D721Med (cell line): ENCODE data around the gene SGCD.

Experiments
- DNase-seq: peaks from one replicate; pipeline ENCODE4 v3.0.0; 2011; ENCODE audit warnings: low spot score; ENCODE audit not compliant: insufficient read length
- FAIRE-seq: peaks from 2 replicates; lab custom pipeline; 2011; peaks lifted over from hg19 to GRCh38; lab: Jason Lieb, UNC
- CTCF ChIP-seq: IDR thresholded peaks from 2 replicates; pipeline ENCODE4 v1.5.1; 2012; ENCODE audit warnings: mild to moderate bottlenecking, control low read depth; ENCODE audit not compliant: insufficient read depth; ENCODE audit errors: missing control alignments

SGCD gene

GRCh38 chr5:156496291-156496690, 169.3 kb downstream of the SGCD start:
- no peak for TF ChIP-seq CTCF
- peak; percentile 6 for FAIRE-seq
- no peak for DNase-seq

GRCh38 chr5:156497804-156498208, 170.8 kb downstream of the SGCD start:
- FAIRE-seq (no peak), DNase-seq (no peak)
- TF ChIP-seq CTCF = no peak

GRCh38 chr5:156498226-156498980, 171.4 kb downstream of the SGCD start:
- FAIRE-seq (no peak), DNase-seq (no peak)
- no peak for TF ChIP-seq CTCF

- DNase-seq (no peak), FAIRE-seq (no peak)
- no peak for TF ChIP-seq CTCF
Observed at GRCh38 chr5:156500755-156501154, 173.8 kb downstream of the SGCD start.

GRCh38 chr5:156505101-156505500, 178.1 kb downstream of the SGCD start:
- TF ChIP-seq CTCF = no peak
- DNase-seq (no peak), FAIRE-seq (no peak)

- DNase-seq = no peak
- no peak for TF ChIP-seq CTCF
Observed at GRCh38 chr5:156513123-156513815, 186.3 kb downstream of the SGCD start.

GRCh38 chr5:156515121-156515520, 188.2 kb downstream of the SGCD start:
- FAIRE-seq (no peak), DNase-seq (no peak)
- TF ChIP-seq CTCF = no peak

More at GRCh38 chr5:156513123-156513815, 186.3 kb downstream of the SGCD start:
- peak; percentile 6 for FAIRE-seq
